IMR-90 (cell line): ENCODE data around the gene ARVCF. TPM values are rescaled to one million over a fixed set of nuclear protein-coding genes. Genes with fewer than 3 reads are reported as not detected.

Source experiments
- ATAC-seq: fragments of 200-7000 bp; cut with Tn5 transposase; 2 replicates; pipeline ENCODE4 v1.9.1; 2020; ENCODE audit warnings: low read depth, mild to moderate bottlenecking, moderate library complexity
- BruUV-seq: library from RNA; stranded (reverse); fragments of 400-500 nt; replicated peaks from 2 replicates; lab custom pipeline; 2021; lab: Mats Ljungman, UMichigan
- CTCF ChIA-PET: fragments of 300-600 bp; formaldehyde crosslinking; extraction: SDS; loops from one replicate; lab custom pipeline; 2021; ENCODE audit warnings: antibody characterized with exemption; lab: Yijun Ruan, JAX
- POLR2A ChIA-PET: fragments of 300-600 bp; sonication (Branson Sonifier 250); formaldehyde crosslinking; loops from one replicate; lab custom pipeline; 2022; ENCODE audit warnings: antibody characterized with exemption; ENCODE audit not compliant: unreplicated experiment; lab: Charles Lee
- DNase-seq: peaks from one replicate; pipeline ENCODE4 v3.0.0; 2013
- H2AFZ ChIP-seq: replicated peaks from 2 replicates; pipeline ENCODE3; 2013; ENCODE audit warnings: low read length, mild to moderate bottlenecking; ENCODE audit not compliant: poor library complexity
- H2AK5ac ChIP-seq: 2 replicates; pipeline ENCODE4 v1.6.1; 2013; ENCODE audit warnings: low read depth, low read length, inconsistent platforms
- H2AK9ac ChIP-seq: replicated peaks from 2 replicates; pipeline ENCODE3; 2013; ENCODE audit warnings: mild to moderate bottlenecking, low read depth, low read length, moderate library complexity; ENCODE audit not compliant: poor library complexity
- H2BK120ac ChIP-seq: 2 replicates; pipeline ENCODE4 v1.6.1; 2013; ENCODE audit warnings: low read depth, low read length, inconsistent platforms
- H2BK15ac ChIP-seq: 3 replicates; pipeline ENCODE4 v1.6.1; 2013; ENCODE audit warnings: low read depth, low read length, inconsistent platforms
- H2BK20ac ChIP-seq: 2 replicates; pipeline ENCODE4 v1.6.1; 2013; ENCODE audit warnings: low read depth, mild to moderate bottlenecking, inconsistent platforms, low read length, moderate library complexity
- H2BK5ac ChIP-seq: 2 replicates; pipeline ENCODE4 v1.6.1; 2013; ENCODE audit warnings: mild to moderate bottlenecking, low read depth, low read length, inconsistent platforms; ENCODE audit not compliant: poor library complexity, severe bottlenecking
- H3K14ac ChIP-seq: replicated peaks from 2 replicates; pipeline ENCODE4 v1.6.1; 2013; ENCODE audit warnings: low read depth, low read length, inconsistent platforms
- H3K18ac ChIP-seq: 2 replicates; pipeline ENCODE4 v1.6.1; 2013; ENCODE audit warnings: low read depth, low read length, control low read depth
- H3K23ac ChIP-seq: 2 replicates; pipeline ENCODE4 v1.6.1; 2013; ENCODE audit warnings: low read depth, low read length, inconsistent platforms
- H3K27ac ChIP-seq: 2 replicates; pipeline ENCODE4 v1.5.1; 2013; ENCODE audit warnings: mild to moderate bottlenecking, control low read depth, low read length; ENCODE audit not compliant: insufficient read depth
- H3K27me3 ChIP-seq: 2 replicates; pipeline ENCODE4 v1.6.1; 2013; ENCODE audit warnings: low read length; ENCODE audit not compliant: control insufficient read depth, insufficient read depth
- H3K36me3 ChIP-seq: 2 replicates; pipeline ENCODE4 v1.6.1; 2013; ENCODE audit warnings: low read length, mixed read lengths; ENCODE audit not compliant: control insufficient read depth, insufficient read depth
- H3K4ac ChIP-seq: 2 replicates; pipeline ENCODE4 v1.6.1; 2013; ENCODE audit warnings: low read depth, low read length, inconsistent platforms
- H3K4me1 ChIP-seq: 2 replicates; pipeline ENCODE4 v1.6.1; 2013; ENCODE audit warnings: low read length, mixed read lengths; ENCODE audit not compliant: control insufficient read depth, insufficient read depth
- H3K4me2 ChIP-seq: 2 replicates; pipeline ENCODE4 v1.6.1; 2013; ENCODE audit warnings: low read depth, mild to moderate bottlenecking, control low read depth, low read length, moderate library complexity
- H3K4me3 ChIP-seq: 2 replicates; pipeline ENCODE4 v1.5.1; 2013; ENCODE audit warnings: low read depth, mild to moderate bottlenecking, control low read depth, low read length, moderate library complexity; ENCODE audit not compliant: insufficient read depth
- H3K56ac ChIP-seq: 2 replicates; pipeline ENCODE4 v1.6.1; 2013; ENCODE audit warnings: low read length, inconsistent platforms; ENCODE audit not compliant: insufficient read depth; ENCODE audit errors: extremely low read depth
- H3K79me1 ChIP-seq, 2 experiments: 2 replicates each; pipeline ENCODE4 v1.6.1; 2013; ENCODE audit warnings: low read length in 2 of 2, inconsistent platforms in 1 of 2, low read depth in 1 of 2
- H3K9ac ChIP-seq: 2 replicates; pipeline ENCODE4 v1.6.1; 2013; ENCODE audit warnings: low read depth, low read length, control low read depth
- H3K9me1 ChIP-seq: 2 replicates; pipeline ENCODE4 v1.6.1; 2013; ENCODE audit warnings: low read length, inconsistent platforms; ENCODE audit not compliant: insufficient read depth
- H3K9me3 ChIP-seq: 2 replicates; pipeline ENCODE4 v1.6.1; 2013; ENCODE audit warnings: low read length; ENCODE audit not compliant: control insufficient read depth, insufficient read depth
- H4K20me1 ChIP-seq: 2 replicates; pipeline ENCODE4 v1.6.1; 2013; ENCODE audit warnings: low read length, inconsistent platforms; ENCODE audit not compliant: insufficient read depth
- H4K5ac ChIP-seq: 2 replicates; pipeline ENCODE4 v1.6.1; 2013; ENCODE audit warnings: mild to moderate bottlenecking, low read depth, low read length, control low read depth
- H4K8ac ChIP-seq, 2 experiments: 2 replicates each; pipeline ENCODE4 v1.6.1; 2013; ENCODE audit warnings: low read depth in 2 of 2, low read length in 2 of 2, control low read depth in 1 of 2, inconsistent platforms in 1 of 2
- H4K91ac ChIP-seq: 2 replicates; pipeline ENCODE4 v1.6.1; 2013; ENCODE audit warnings: low read depth, low read length, inconsistent platforms; ENCODE audit not compliant: insufficient read depth
- BHLHE40 ChIP-seq: fragments of 150-350 bp; IDR thresholded peaks from 2 replicates; pipeline ENCODE4 v1.6.1; 2016; ENCODE audit warnings: mild to moderate bottlenecking, low read depth, low read length
- CEBPB ChIP-seq: IDR thresholded peaks from 2 replicates; pipeline ENCODE4 v1.6.1; 2012; ENCODE audit warnings: low read depth, low read length, improper control_type of control experiment
- CHD1 ChIP-seq: IDR thresholded peaks from 2 replicates; pipeline ENCODE4 v1.6.1; 2012; ENCODE audit warnings: low read depth, low read length, improper control_type of control experiment
- ELK1 ChIP-seq: fragments of 150-350 bp; IDR thresholded peaks from 2 replicates; pipeline ENCODE4 v1.6.1; 2016; ENCODE audit warnings: low read depth, mild to moderate bottlenecking, low read length, moderate library complexity, borderline replicate concordance
- FOS ChIP-seq: fragments of 150-350 bp; IDR thresholded peaks from 2 replicates; pipeline ENCODE4 v1.6.1; 2016; ENCODE audit warnings: low read depth, low read length
- MAFK ChIP-seq: IDR thresholded peaks from 2 replicates; pipeline ENCODE4 v1.6.1; 2012; ENCODE audit warnings: low read depth, low read length, improper control_type of control experiment
- MXI1 ChIP-seq: IDR thresholded peaks from 2 replicates; pipeline ENCODE4 v1.6.1; 2012; ENCODE audit warnings: low read depth, mild to moderate bottlenecking, low read length, moderate library complexity, borderline replicate concordance
- NFE2L2 ChIP-seq: fragments of 150-350 bp; IDR thresholded peaks from 2 replicates; pipeline ENCODE4 v1.6.1; 2016; ENCODE audit warnings: low read depth, mild to moderate bottlenecking, low read length
- POLR2A ChIP-seq: IDR thresholded peaks from 2 replicates; pipeline ENCODE4 v1.6.1; 2012; ENCODE audit warnings: mild to moderate bottlenecking, low read depth, low read length
- RAD21 ChIP-seq: IDR thresholded peaks from 2 replicates; pipeline ENCODE4 v1.6.1; 2012; ENCODE audit warnings: low read length, improper control_type of control experiment
- RCOR1 ChIP-seq: IDR thresholded peaks from 2 replicates; pipeline ENCODE4 v1.6.1; 2012; ENCODE audit warnings: mild to moderate bottlenecking, low read length, improper control_type of control experiment; ENCODE audit not compliant: insufficient replicate concordance
- RFX5 ChIP-seq: IDR thresholded peaks from 2 replicates; pipeline ENCODE4 v1.8.0; 2012; ENCODE audit warnings: low read depth, mild to moderate bottlenecking, low read length, moderate library complexity
- SMC3 ChIP-seq: fragments of 150-350 bp; IDR thresholded peaks from 2 replicates; pipeline ENCODE4 v1.6.1; 2016; ENCODE audit warnings: low read depth, mild to moderate bottlenecking, antibody characterized with exemption, low read length, moderate library complexity
- USF2 ChIP-seq: fragments of 150-350 bp; IDR thresholded peaks from 2 replicates; pipeline ENCODE4 v1.6.1; 2017; ENCODE audit warnings: mild to moderate bottlenecking, antibody characterized with exemption, low read length, low read depth
- WGBS, 2 experiments: methylation state at CpG; one replicate each; pipeline versions ENCODE4 v1.1.5 to v1.1.7; 2013; ENCODE audit warnings: missing lambda C conversion rate in 2 of 2; ENCODE audit not compliant: insufficient read length in 1 of 2; ENCODE audit errors: extremely low coverage in 2 of 2; 5-methylcytosine and 5-hydroxymethylcytosine counted together
- dilution Hi-C: fragments of 300-500 bp; cut with HindIII; formaldehyde crosslinking; loops from one replicate; pipeline ENCODE4 v1.14.3; 2018; ENCODE audit warnings: low sequenced_read_pairs; ENCODE audit not compliant: unreplicated experiment
- in situ Hi-C: fragments of 300-500 bp; cut with MboI; formaldehyde crosslinking; loops from 3 replicates; pipeline ENCODE4 v1.14.3; 2019; ENCODE audit warnings: low sequenced_read_pairs, inconsistent platforms, mixed read lengths
- intact Hi-C: fragments of 100-400 bp; cut with micrococcal nuclease; formaldehyde crosslinking; loops from 2 replicates; pipeline ENCODE4 v1.10.0; 2022
- polyA plus RNA-seq, 3 experiments: library from polyadenylated mRNA; depleted of rRNA; stranded (reverse); fragments of >200 nt; gene quantifications; 2 replicates each; pipeline ENCODE4 v1.2.3, GENCODE V29; 2012; ENCODE audit warnings: low replicate concordance in 1 of 3
- total RNA-seq: library from RNA; depleted of rRNA; stranded (reverse); fragments of >200 nt; gene quantifications from 2 replicates; pipeline ENCODE4 v1.2.3, GENCODE V29; 2012
- TF ChIP-seq, protein P1 (sequence below): conservative IDR thresholded peaks from 2 replicates; pipeline ENCODE4 v1.5.1; 2012; ENCODE audit warnings: mild to moderate bottlenecking, low read depth, low read length, improper control_type of control experiment

ARVCF gene
- total and polyA plus RNA-seq, 2 of the 4 experiments (the other 2 are of a cell fraction) = 8.6 to 14.1 TPM

DNA sequence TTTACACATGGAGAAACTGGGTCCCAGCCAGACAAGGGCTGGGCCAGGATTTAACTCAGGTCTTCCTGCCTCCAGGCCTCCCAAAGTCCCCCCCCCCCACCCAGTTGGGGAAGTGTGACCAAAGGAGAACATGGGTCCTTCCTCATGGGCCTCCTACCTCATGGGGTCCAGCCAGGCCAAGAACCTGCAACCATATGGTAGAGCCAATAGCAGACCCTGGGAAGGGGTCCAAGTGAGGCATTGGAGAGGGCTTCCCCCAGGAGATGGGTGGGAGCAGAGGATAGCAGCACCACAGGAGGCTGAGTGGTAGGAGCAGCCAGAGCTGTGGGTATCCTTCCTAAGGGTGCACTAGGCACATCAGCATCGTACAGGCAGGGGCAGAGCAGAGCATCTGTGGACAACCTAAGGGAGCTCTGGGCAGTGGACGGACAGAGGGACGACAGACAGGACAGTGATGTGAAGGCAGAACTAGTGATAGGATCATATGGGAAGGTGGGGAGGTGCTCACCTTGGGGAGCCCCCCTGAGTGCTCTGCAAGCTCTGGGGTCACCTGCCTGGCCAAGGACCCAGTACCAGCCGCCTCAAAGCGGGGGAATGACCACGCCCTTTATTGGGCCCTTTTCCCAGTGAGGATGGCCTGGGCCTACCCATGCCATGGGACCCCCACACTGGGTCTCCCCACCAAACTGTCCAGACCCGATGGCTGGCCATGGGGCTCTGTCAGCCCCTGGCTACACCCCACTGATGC, 4.5 kb downstream of the ARVCF start:
- Histone ChIP-seq H3K9ac (no peak overlapping the region), H2AK9ac (no peak overlapping the region), H3K4me1 (no peaks in the 10 kb centered on the region), H3K79me1 (no peaks in the 10 kb centered on the region), H4K91ac (no peak overlapping the region), H3K56ac (no peak overlapping the region), H4K8ac (no peak overlapping the region), H3K9me3 (no peaks in the 10 kb centered on the region), H3K23ac (no peak overlapping the region), H2AFZ (no peak overlapping the region), H3K4ac (no peak overlapping the region), H2BK120ac (no peak overlapping the region), H3K18ac (no peak overlapping the region), H3K4me3 (no peak overlapping the region), H2BK20ac (no peak overlapping the region), H3K27ac (no peak overlapping the region), H2AK5ac (no peak overlapping the region), H3K4me2 (no peak overlapping the region), H4K20me1 (no peaks in the 10 kb centered on the region), H3K27me3 (peaks cover 24% of the 10 kb centered on the region), H2BK5ac (no peak overlapping the region), H2BK15ac (no peak overlapping the region), H3K9me1 (no peaks in the 10 kb centered on the region), H3K14ac (no peak overlapping the region), H3K36me3 (no peaks in the 10 kb centered on the region), H4K5ac (no peak overlapping the region)
- DNase-seq (no peak), ATAC-seq (no peak)
- intact Hi-C loops (loop anchor here (5.0 kb wide), 1 partner anchor 280 kb away; no protein-coding TSS in a partner anchor), in situ Hi-C loops (loop anchor here (5.0 kb wide), 1 partner anchor 40 kb away; no protein-coding TSS in a partner anchor), dilution Hi-C loops (no loop called here)
- BruUV-seq = no TSS peak
- ChIA-PET POLR2A (no interaction called here), CTCF (interaction anchor here (1.8 kb wide), 1 partner anchor 44 kb away, joined by 7 read pairs; no protein-coding TSS in a partner anchor)
- WGBS, 2 experiments = 83% methylated on average over 1 of the region's 7 CpGs; no CpG with 5 or more reads in 1 of the 2 experiments
- TF ChIP-seq USF2 = no peak
- TF ChIP-seq NFE2L2 = no peak
- TF ChIP-seq BHLHE40 = no peak
- no peak for TF ChIP-seq MXI1
- no peak for TF ChIP-seq POLR2A
- no peak for TF ChIP-seq RCOR1
- TF ChIP-seq ELK1 = no peak
- TF ChIP-seq FOS = no peak
- TF ChIP-seq, protein P1, sequence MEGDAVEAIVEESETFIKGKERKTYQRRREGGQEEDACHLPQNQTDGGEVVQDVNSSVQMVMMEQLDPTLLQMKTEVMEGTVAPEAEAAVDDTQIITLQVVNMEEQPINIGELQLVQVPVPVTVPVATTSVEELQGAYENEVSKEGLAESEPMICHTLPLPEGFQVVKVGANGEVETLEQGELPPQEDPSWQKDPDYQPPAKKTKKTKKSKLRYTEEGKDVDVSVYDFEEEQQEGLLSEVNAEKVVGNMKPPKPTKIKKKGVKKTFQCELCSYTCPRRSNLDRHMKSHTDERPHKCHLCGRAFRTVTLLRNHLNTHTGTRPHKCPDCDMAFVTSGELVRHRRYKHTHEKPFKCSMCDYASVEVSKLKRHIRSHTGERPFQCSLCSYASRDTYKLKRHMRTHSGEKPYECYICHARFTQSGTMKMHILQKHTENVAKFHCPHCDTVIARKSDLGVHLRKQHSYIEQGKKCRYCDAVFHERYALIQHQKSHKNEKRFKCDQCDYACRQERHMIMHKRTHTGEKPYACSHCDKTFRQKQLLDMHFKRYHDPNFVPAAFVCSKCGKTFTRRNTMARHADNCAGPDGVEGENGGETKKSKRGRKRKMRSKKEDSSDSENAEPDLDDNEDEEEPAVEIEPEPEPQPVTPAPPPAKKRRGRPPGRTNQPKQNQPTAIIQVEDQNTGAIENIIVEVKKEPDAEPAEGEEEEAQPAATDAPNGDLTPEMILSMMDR = no peak
- TF ChIP-seq MAFK = no peak
- no peak for TF ChIP-seq CHD1
- no peak for TF ChIP-seq RAD21
- TF ChIP-seq RFX5 = no peak
- no peak for TF ChIP-seq CEBPB
- no peak for TF ChIP-seq SMC3
